ENCODE results near the gene OXLD1. TPM values are rescaled to one million over a fixed set of nuclear protein-coding genes. Genes with fewer than 3 reads are reported as not detected.

The OXLD1 gene
- total and polyA plus RNA-seq, 10 of the 15 experiments (the other 5 are each of a cell fraction or from before 2014, with no cell fraction given): 4.6 to 89.5 (median 39.8) TPM

DNA sequence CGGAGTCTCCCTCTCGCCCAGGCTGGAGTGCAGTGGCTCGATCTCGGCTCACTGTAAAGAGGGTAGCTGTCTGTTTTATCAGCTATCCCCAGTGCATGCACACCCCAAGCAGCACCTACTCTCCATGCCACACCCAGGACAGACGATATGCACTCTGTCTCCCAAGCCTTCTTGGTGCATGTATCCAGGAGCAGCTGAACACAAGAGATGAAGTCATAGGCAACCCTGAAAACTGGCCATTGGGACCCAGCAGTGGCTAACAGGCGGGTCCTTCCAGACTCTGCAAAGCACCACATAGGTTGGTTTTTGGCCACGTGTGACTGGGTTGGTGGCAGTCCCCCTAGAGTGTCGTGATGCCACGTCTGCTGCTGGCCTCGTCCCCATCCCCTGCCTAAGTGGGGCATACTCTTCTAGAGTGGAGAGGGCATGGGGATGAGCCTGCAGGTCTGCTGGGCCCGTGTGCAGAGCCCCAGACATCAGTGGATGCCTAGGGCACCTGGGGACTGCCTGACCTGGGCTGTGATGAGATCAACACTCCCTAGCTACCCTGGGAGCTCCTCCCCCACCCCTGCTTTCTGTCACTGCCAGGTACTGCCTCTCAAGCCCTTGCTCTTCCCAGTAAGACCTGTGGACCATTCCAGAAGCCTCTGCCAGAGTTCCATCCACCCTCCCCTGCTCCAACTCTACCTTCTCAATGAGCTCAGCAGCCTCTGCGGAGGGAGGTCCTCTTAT is 19.4 kb downstream of the OXLD1 start:
- no peak overlapping the region for H3K4me2 ChIP-seq (ENCODE audit: control insufficient read depth, insufficient read depth)
- SMC1A ChIA-PET (ENCODE audit: uncharacterized antibody, unreplicated experiment): no interaction called here
- intact Hi-C loops (cut with micrococcal nuclease; ENCODE audit: unreplicated experiment) (no loop called here), in situ Hi-C loops (cut with MboI) (no loop called here)
- no peak overlapping the region for H3K4me3 ChIP-seq
- TF ChIP-seq NR2F1 (conservative IDR thresholded peaks at IDR 0.05) (no peak), SREBF2 (IDR thresholded peaks at IDR 0.05; ENCODE audit: low read length) (no peak), RCOR1 (conservative IDR thresholded peaks at IDR 0.05; ENCODE audit: low read depth, low read length) (no peak), SMARCA5 (IDR thresholded peaks at IDR 0.05) (no peak), NFIC (IDR thresholded peaks at IDR 0.05; ENCODE audit: low read depth, low read length) (no peak), CREM (IDR thresholded peaks at IDR 0.05; ENCODE audit: low read depth) (no peak), ZZZ3 (IDR thresholded peaks at IDR 0.05; ENCODE audit: control insufficient read depth, insufficient read length, low read depth) (no peak), RUNX3 (IDR thresholded peaks at IDR 0.05; ENCODE audit: low read length) (no peak), MYB (IDR thresholded peaks at IDR 0.05; ENCODE audit: borderline replicate concordance, low read depth, low read length) (no peak)
- TF ChIP-seq, protein P1, sequence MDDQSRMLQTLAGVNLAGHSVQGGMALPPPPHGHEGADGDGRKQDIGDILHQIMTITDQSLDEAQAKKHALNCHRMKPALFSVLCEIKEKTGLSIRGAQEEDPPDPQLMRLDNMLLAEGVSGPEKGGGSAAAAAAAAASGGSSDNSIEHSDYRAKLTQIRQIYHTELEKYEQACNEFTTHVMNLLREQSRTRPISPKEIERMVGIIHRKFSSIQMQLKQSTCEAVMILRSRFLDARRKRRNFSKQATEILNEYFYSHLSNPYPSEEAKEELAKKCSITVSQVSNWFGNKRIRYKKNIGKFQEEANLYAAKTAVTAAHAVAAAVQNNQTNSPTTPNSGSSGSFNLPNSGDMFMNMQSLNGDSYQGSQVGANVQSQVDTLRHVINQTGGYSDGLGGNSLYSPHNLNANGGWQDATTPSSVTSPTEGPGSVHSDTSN (IDR thresholded peaks at IDR 0.05; ENCODE audit: insufficient replicate concordance, low read depth, low read length): no peak
- H4K20me1 ChIP-seq (ENCODE audit: control insufficient read depth, insufficient read depth): no peaks in the 10 kb centered on the region
- ATAC-seq (no peak; the same call in 1 of the 3 replicates), FAIRE-seq (no peak), DNase-seq (ENCODE audit: low read depth, low spot score) (no peak)
- H3K27me3 ChIP-seq (replicated peaks in 1 of 2; ENCODE audit: control insufficient read depth in 2 of 2, insufficient read depth in 2 of 2, low read length in 1 of 2): no peaks in the 10 kb centered on the region; a peak in 2 of 4 replicates
- no peak overlapping the region for H3K9ac ChIP-seq (ENCODE audit: control insufficient read depth, insufficient read depth, low read length)
- H3K9me3 ChIP-seq (replicated peaks; ENCODE audit: control insufficient read depth, insufficient read depth, low read length): peaks cover 6% of the 10 kb centered on the region; the same call in 2 of the 3 replicates
- H2AFZ ChIP-seq (ENCODE audit: control insufficient read depth, low read depth, low read length): no peak overlapping the region
- POLR2A ChIA-PET: interaction anchor here (0.5 kb wide), 1 partner anchor 246 kb away, joined by 3 read pairs; no protein-coding TSS in a partner anchor
- RAD21 ChIA-PET (ENCODE audit: unreplicated experiment): no interaction called here
- H3K36me3 ChIP-seq (ENCODE audit: control insufficient read depth in 2 of 2, insufficient read depth in 2 of 2, low read length in 1 of 2): no peaks in the 10 kb centered on the region
- H3K4me1 ChIP-seq (ENCODE audit: control insufficient read depth, insufficient read depth, low read length): no peaks in the 10 kb centered on the region
- WGBS (ENCODE audit: insufficient coverage, insufficient replicate concordance, low lambda C conversion rate, missing lambda C conversion rate): 41% methylated on average over 12 of the region's 12 CpGs
- BruUV-seq (replicated peaks): no TSS peak
- no peak overlapping the region for H3K27ac ChIP-seq (ENCODE audit: control insufficient read depth, insufficient read depth)
- no peaks in the 10 kb centered on the region for H3K79me2 ChIP-seq (ENCODE audit: control insufficient read depth, insufficient read depth, low read length)
- CTCF ChIA-PET: no interaction called here

All from GM12878 (cell line).